HepG2 (cell line): ENCODE measurements around the gene FAM219A. TPM values are rescaled to one million over a fixed set of nuclear protein-coding genes. Genes with fewer than 3 reads are reported as not detected.

Experiments used
- AGO2 ChIP-seq: fragments of 200-400 bp; formaldehyde crosslinking; optimal IDR thresholded peaks from 2 replicates; pipeline ENCODE3; 2017; ENCODE audit warnings: mild to moderate bottlenecking, low read depth, low read length, moderate library complexity
- ELF4 ChIP-seq: sonication (generic); formaldehyde crosslinking; IDR thresholded peaks from 2 replicates; pipeline ENCODE4 v1.5.0; 2020; ENCODE audit warnings: missing genetic modification reagents, mild to moderate bottlenecking, moderate library complexity, borderline replicate concordance
- ETS1 ChIP-seq: sonication (generic); formaldehyde crosslinking; IDR thresholded peaks from 2 replicates; pipeline ENCODE4 v1.4.0; 2020; ENCODE audit warnings: missing genetic modification reagents
- KMT2A ChIP-seq: sonication (generic); formaldehyde crosslinking; IDR thresholded peaks from 2 replicates; pipeline ENCODE4 v1.4.0; 2020; ENCODE audit warnings: missing genetic modification reagents
- PBX2 ChIP-seq: IDR thresholded peaks from 2 replicates; pipeline ENCODE4 v1.6.1; 2016; ENCODE audit warnings: control low read depth
- PRPF4 ChIP-seq: fragments of 200-400 bp; formaldehyde crosslinking; IDR thresholded peaks from 2 replicates; pipeline ENCODE4 v1.6.1; 2016; ENCODE audit warnings: low read length, low read depth; ENCODE audit not compliant: poor library complexity, severe bottlenecking
- RBFOX2 ChIP-seq: fragments of 200-400 bp; formaldehyde crosslinking; IDR thresholded peaks from 2 replicates; pipeline ENCODE4 v1.6.1; 2017; ENCODE audit warnings: low read depth, mild to moderate bottlenecking, low read length
- SPEN ChIP-seq: sonication (generic); formaldehyde crosslinking; IDR thresholded peaks from 2 replicates; pipeline ENCODE4 v1.5.1; 2020; ENCODE audit warnings: low read depth, mild to moderate bottlenecking, missing genetic modification reagents
- THAP7 ChIP-seq: sonication (generic); formaldehyde crosslinking; IDR thresholded peaks from 2 replicates; pipeline ENCODE4 v1.8.1; 2023; ENCODE audit warnings: mild to moderate bottlenecking, missing genetic modification reagents
- ZBED4 ChIP-seq: sonication (generic); formaldehyde crosslinking; IDR thresholded peaks from 2 replicates; pipeline ENCODE4 v1.4.0; 2020; ENCODE audit warnings: missing genetic modification reagents, borderline replicate concordance
- ZBTB8A ChIP-seq: sonication (generic); formaldehyde crosslinking; IDR thresholded peaks from 2 replicates; pipeline ENCODE4 v1.4.0; 2020; ENCODE audit warnings: mild to moderate bottlenecking, low read depth, missing genetic modification reagents, borderline replicate concordance
- ZC3H13 ChIP-seq: sonication (generic); formaldehyde crosslinking; IDR thresholded peaks from 2 replicates; pipeline ENCODE4 v1.8.1; 2023; ENCODE audit warnings: mild to moderate bottlenecking, missing genetic modification reagents, moderate library complexity
- ZNF138 ChIP-seq: sonication (generic); formaldehyde crosslinking; IDR thresholded peaks from 2 replicates; pipeline ENCODE4 v1.5.0; 2020; ENCODE audit warnings: mild to moderate bottlenecking, low read depth, missing genetic modification reagents
- ZNF441 ChIP-seq: sonication (generic); formaldehyde crosslinking; IDR thresholded peaks from 2 replicates; pipeline ENCODE4 v1.7.0; 2021; ENCODE audit warnings: missing genetic modification reagents, borderline replicate concordance
- ZNF577 ChIP-seq: sonication (generic); formaldehyde crosslinking; IDR thresholded peaks from 2 replicates; pipeline ENCODE4 v1.4.0; 2020; ENCODE audit warnings: mild to moderate bottlenecking, low read depth, missing genetic modification reagents, borderline replicate concordance
- ZNF580 ChIP-seq: IDR thresholded peaks from 2 replicates; pipeline ENCODE4 v1.6.1; 2016; ENCODE audit warnings: low read depth, borderline replicate concordance
- ZNF652 ChIP-seq: IDR thresholded peaks from 2 replicates; pipeline ENCODE4 v1.6.1; 2016; ENCODE audit warnings: low read depth, borderline replicate concordance
- ZNF776 ChIP-seq: sonication (generic); formaldehyde crosslinking; IDR thresholded peaks from 2 replicates; pipeline ENCODE4 v1.4.0; 2020; ENCODE audit warnings: mild to moderate bottlenecking, missing genetic modification reagents
- ZNF800 ChIP-seq: sonication (generic); formaldehyde crosslinking; IDR thresholded peaks from 2 replicates; pipeline ENCODE4 v1.4.0; 2020; ENCODE audit warnings: missing genetic modification reagents
- ZNF891 ChIP-seq: sonication (generic); formaldehyde crosslinking; IDR thresholded peaks from 2 replicates; pipeline ENCODE4 v1.5.0; 2020; ENCODE audit warnings: mild to moderate bottlenecking, missing genetic modification reagents
- polyA plus RNA-seq, 8 experiments: library from polyadenylated mRNA; depleted of rRNA in 3 of 8; stranded (reverse) in 7 of 8; unstranded in 1 of 8; fragments of >200 nt; fragmentation: Illumina TruSeq in 4 of 8; extraction: Trizol in 4 of 8; gene quantifications; 2 replicates each; pipeline versions ENCODE4 v1.2.1 to v1.2.3, GENCODE V29; 2011 to 2016; ENCODE audit warnings: low read depth in 4 of 8, missing spikeins in 1 of 8, mixed read lengths in 1 of 8; ENCODE audit not compliant: insufficient read depth in 1 of 8
- total RNA-seq, 5 experiments: library from RNA; depleted of rRNA; stranded (reverse); fragments of >200 nt; fragmentation: Illumina TruSeq; extraction: Trizol; gene quantifications; 2 replicates each; pipeline ENCODE4 v1.2.3, GENCODE V29; 2016; ENCODE audit warnings: low read depth in 1 of 5

FAM219A gene
- total and polyA plus RNA-seq, 2 of the 13 experiments (the other 11 are each of a cell fraction or from before 2014, with no cell fraction given): 3.9 to 6.4 TPM

GRCh38 chr9:34374905-34375552 lies 83.3 kb downstream of the FAM219A start (continued):
- TF ChIP-seq ZBED4 (CRISPR knock-in tag) (no peak), RBFOX2 (0 out of 2 replicates have a peak, but pooled peaks have one; percentile 35), THAP7 (CRISPR knock-in tag) (no peak), ZNF891 (no peak), ZNF441 (CRISPR knock-in tag) (no peak), ZC3H13 (0 out of 2 replicates have a peak, but pooled peaks have one; percentile 27), ZNF577 (no peak), ZNF776 (no peak), ZBTB8A (no peak), ELF4 (CRISPR knock-in tag) (no peak), KMT2A (CRISPR knock-in tag) (peak; percentile 36; the same call in 1 of the 2 replicates), PRPF4 (no peak), ZNF652 (CRISPR knock-in tag) (no peak; the same call in 1 of the 2 replicates), ZNF138 (no peak), SPEN (CRISPR knock-in tag) (peak; percentile 54; the same call in 1 of the 2 replicates), ZNF580 (CRISPR knock-in tag) (no peak), ETS1 (CRISPR knock-in tag) (no peak), ZNF800 (CRISPR knock-in tag) (no peak), PBX2 (peak; percentile 66), AGO2 (no peak)
